HG03196 (cell line): ENCODE results near the gene ITSN2.
"Not testable (repeated sequence)": the region's sequence is repeated elsewhere in the genome, so short reads cannot be mapped to it uniquely, and the experiment has no call there.

Experiments used
- ATAC-seq: cut with Tn5 transposase; IDR thresholded peaks from one replicate; pipeline ENCODE4 v1.9.1; 2021; ENCODE audit not compliant: unreplicated experiment

ITSN2 gene

DNA sequence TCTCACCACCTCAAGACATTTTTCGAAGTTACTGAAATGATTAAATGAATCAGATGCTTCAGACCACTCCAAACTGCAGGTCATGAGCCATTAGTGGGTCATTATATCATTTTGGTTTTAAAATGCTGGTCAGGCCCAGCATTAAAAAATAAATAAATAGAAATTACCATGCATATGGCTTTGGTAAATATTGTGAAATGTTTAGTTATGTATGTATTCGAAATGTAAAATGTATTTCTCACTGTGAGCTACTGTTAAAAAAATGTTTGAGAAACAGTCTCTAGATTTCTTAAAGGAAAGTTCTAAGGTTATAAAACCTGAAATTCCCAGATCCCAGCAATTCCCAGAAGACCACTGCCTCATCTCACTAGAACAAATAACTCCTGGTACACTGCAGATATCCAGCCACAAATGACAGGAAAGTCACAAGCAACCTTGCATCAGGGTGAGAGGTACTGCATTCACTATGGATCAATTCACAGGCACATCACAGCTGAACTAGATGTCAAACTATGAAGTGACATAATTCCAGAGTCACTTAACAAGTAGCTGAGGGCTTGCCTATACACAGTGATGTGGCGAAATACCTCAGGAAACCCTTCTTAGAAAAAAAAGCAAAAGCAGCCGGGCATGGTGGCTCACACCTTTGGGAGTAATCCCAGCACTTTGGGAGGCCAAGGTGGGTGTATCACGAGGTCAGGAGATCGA lies 138.8 kb downstream of the ITSN2 start:
- ATAC-seq, result no peak

DNA sequence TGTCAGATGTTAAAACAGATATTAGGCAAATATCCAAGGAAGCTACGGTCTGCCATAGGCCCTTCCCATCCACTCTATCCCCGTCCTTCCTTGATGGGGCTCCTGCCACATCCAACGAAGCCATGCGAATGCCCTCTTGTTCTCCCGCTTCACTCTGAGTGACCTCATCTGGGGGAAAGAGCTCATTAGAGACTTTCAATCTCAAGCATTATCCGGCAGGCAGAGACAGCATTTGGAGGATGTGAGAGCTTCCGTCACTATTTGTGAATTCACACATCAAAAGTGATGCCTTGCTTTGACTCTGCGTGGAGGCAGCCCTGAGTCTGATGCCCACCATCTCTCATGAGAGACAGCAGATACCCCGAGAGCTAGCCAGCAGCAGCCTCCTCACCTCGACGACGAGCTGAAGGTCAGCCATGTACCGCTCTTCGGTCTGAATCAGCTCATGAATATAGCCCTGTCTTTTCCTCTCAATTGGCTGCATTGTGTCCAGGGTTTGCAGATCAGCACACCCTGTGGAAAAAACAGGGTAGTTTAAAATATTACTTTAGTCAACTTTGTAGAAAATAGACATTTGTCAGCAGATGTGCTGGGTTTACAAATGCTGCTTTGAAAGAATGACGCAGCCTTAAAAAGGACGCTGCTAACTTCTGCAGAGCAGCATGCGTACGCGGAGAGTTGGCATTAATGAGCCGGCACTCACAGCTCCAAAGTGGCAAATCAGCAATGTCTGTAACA lies 139.6 kb downstream of the ITSN2 start:
- ATAC-seq, result no peak

DNA sequence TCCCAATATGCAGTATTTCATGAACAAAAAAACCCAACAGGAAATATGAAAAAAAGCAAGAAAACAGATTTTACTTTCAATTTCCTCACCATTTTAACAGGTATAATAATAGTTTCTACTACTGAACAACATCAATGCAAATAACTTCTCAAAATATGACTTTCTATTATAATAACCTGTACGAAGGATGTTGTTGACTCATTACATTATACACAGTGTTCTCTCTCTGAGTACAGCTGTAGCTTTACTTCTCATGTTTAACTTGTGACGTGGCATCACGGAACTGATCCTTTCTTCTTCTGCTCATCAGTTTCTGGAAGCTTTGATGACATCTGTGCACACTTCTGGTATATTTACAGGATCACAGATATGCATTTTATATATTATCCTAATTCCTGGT lies 145.5 kb downstream of the ITSN2 start:
- ATAC-seq, result peak; percentile 76

DNA sequence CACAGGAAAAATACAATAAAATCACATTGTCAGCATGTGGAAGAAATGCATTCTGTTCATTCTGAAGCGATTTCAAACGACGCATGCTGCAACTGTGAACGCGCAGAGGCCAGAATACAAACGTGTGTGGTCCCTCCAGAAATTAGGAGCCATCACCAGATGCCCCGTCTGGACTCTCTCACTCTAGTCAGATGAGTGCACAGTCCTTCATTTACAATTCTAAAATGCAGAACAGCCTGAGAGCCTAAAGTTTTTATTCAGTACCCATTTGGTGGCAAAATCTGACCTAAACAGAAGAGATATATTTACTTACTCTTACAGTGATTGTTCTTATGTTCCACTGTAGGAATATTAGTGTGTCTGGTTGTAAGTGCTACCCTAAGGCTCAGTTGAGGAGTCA lies 148.9 kb downstream of the ITSN2 start:
- no peak for ATAC-seq

DNA sequence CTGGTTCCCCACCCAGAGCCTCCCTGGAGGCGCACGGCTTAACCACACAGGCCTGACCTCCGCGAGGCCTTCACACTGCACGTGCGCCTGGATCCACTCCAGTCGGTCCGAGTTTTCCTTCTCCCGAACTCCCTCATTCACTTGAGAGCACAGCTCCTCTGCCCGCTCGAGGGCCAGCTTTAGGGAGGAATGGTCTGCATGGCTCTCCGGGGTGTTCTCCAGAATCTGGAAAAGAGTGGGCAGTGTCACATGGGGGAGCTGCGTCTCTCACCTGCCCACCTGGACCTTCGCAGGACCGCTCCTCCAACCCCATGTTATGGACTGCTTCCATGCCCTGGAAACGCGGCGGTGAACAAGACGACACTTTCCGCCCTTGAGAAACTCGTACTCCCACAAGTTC lies 149.6 kb downstream of the ITSN2 start:
- ATAC-seq, result no peak

DNA sequence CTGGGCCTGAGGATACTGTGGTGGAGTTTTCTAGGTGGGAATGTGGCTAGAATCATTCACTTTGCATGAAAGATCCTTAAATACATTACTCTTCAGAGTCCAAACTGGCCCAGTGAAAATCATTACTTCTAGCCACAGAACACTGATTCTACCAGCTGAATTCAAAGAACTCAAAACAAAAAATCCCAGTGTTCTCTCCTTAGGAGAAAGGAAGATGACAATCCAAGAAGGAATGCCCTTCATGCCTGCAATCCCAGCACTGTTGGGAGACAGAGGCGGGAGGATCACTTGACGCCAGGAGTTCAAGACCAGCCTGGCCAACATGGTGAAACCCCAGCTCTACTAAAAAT lies 150.3 kb downstream of the ITSN2 start:
- ATAC-seq, result no peak

DNA sequence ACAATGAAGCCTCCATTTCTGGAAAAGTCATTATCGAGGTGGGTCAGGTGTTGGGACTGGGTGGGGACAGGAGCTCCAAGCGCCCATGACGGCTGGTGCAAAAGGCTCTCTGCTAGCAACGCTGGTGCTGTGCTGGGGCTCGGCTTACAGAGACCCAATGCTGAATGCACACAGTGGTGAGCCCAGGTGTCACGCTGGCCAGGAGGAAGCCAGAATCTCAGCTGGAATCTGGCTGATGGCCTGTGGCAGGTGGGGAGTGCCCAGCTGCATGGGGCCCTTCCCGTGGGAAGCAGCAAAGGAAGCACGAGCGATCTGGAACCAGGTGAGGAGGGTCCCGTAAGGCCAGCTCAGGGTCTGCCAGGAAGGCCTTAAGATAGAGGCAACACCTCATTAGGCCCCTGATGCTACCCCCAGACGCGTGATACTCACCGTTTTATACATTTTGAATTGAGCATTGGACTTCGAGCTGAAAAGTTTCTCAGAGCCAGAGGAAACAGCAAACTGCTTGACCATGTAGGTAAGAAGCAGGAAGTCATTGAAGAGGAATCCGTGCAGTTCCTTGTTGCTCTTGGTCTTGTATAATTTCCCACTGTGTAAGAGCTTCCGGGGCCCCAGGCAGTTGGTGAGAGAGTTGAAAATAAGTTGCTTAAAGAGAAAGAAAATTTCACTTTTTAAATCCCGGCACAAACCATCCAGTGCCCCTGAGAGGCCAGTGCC lies 150.8 kb downstream of the ITSN2 start:
- no peak for ATAC-seq

DNA sequence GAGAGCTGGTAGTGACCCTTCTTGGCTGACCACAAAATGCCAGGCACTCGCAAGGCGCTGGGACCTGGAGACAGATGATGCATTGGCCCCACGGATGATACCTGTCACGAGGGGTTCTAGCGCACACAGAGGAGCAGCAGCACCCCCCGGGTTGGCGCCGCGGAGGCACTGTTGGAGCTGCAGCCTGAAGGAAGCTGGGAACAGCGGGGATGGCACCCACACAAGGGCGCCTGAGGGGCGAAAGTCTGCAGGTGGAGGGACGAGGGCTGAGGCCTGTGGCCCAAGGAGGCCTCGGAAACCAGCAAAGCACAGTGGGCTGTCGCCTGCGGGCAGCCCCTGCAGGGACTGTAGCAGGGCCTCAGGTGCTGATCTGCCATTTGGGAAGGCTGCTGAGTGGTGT lies 151.8 kb downstream of the ITSN2 start:
- no peak for ATAC-seq

DNA sequence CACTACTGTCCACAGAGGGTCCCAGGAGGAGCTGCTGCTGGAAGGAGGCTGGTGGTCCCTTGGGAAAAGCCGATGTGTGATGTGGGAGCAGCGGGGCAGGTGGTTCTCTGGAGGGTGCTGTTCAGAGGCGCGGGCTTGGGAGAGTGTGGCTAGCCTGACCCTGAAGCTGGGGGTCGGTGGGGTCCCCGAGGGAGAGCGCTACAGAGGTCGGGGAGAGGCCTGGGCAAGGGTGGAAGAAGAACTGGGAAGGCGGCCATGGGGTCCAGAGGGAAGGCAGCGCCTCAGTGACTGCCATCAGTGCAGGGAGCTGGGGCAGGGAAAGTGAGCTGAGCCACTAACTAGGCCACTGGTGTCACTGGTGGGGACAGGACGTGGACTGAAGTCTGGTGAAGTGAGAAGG lies 153.0 kb downstream of the ITSN2 start:
- no peak for ATAC-seq

DNA sequence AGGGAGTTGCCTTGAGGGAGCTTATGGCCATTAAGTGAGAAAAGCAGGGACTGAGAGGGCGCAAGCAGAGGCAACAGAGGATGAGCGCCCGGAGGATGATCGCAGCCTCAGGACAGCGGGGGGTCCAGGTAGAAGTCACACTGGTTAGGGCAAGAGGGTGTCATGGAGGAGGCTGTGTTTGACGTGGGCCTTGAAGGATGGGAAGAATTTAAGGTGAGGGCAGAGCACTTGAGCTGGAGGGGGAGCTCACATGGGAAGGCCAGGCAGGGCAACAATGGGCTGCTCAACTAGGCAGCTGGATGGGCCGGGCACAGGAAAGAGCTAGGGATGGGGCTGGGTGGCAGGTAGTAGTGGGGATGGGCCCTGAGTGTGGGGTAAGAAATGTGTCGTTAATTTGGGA lies 153.6 kb downstream of the ITSN2 start:
- no peak for ATAC-seq

DNA sequence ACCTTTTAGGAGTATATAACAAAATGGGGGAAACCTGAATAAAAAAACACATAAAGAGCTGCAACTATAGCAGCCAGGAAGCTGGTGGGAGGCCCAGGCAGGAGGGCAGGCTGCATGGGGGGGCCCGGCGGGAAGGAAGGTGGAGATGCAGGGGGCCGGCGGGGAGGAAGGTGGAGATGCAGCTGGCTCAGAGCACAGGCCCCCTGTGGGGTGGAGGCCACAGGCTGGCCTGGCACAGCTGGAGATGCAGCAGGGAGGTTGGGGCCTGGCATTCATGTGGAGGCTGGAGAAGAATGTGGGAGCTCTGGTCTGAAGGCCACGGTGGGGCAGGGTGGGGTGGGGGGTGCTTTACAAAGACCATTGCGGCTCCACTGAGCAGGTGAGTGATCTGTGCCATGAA lies 154.1 kb downstream of the ITSN2 start:
- ATAC-seq, result no peak

DNA sequence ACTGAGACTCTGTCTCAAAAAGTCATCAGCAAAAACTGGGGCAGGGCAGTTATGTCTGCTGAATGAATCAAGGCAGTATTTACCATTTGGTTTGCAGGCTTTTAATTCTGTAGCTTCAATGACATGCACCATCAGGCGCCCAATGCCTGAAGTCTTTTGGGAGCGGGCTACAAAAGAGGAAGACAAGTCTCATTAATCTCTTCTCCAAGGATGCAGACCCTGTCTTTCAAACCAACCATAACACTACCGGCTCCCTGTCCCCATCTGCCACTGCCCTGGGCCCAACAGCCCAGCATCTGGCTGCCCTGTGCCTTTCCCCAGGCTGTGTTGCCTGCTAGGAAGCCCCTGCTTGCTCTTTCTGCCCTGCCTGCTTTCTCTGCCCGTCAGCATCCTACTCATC lies 155.2 kb downstream of the ITSN2 start:
- no peak for ATAC-seq

DNA sequence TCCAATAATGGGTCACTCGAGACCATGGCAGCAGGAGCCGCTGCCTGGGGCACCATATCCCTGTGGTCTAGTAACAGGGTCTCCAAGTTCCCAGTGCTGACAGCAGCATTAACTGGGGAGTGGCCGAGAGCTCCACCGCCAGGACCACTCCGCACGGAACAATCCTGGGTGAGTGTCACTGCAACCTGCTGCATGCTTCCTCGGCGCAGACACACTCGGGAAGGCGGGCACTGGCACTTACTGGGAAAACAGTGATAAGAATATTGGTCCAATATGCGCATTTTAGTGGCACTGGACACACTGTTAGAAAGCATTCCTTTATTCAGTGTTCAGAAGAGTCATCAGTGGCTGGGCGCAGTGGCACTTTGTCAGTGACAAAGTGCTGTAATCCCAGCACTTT lies 155.8 kb downstream of the ITSN2 start:
- ATAC-seq, result no peak

DNA sequence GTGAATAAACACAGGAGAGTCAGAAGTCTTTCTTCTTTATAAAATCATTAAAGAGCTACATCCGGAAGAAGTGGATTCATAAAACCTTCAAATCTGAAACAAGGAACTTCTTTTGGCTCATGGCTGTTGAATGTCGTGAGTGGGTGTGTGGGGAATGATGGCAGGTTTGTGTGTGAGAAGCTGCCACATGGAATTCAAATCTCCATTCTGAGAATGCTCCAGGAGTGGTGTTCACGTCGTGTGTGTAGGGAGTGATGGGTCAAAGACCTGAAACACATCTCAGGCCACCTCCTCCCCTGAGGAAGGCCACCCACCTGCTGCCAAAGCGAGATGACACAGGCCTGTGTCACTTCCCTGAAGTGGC lies 156.6 kb downstream of the ITSN2 start:
- ATAC-seq, result no peak

DNA sequence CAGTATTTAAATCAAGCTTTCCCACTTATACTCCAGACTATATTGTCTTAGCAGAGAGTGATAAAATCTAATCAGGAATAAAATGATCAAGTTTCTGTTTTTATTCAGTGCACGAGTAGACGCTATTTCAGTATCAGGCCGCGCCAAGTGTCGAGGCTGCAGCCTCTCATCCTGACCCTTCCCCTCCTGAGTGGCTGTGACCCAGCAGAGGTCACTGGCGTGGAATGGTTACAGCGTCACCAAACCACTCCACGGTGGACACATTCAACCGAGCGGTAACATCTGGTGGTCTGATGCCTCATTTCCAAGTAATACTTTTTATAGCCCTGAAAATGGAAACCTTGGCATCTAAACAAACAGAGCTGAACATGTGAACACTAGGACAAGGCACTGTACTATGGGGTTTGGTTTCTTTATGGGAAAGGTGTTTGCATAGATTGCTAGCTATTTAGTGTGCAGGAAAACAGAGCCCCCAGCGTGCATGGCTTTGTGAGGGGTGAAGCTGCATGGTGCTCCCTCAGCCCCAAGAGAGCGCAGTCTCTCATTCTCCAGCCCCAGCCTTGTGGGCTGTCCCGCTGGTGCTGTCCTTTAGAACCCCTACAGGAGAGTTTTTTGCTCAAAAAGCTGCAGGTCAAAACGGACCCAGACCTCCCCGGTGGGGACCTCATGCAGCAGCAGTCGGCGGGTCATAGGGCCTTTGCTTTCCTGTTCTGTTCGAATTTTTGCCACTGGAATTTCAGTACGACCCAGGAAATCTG lies 157.1 kb downstream of the ITSN2 start:
- ATAC-seq, result no peak

DNA sequence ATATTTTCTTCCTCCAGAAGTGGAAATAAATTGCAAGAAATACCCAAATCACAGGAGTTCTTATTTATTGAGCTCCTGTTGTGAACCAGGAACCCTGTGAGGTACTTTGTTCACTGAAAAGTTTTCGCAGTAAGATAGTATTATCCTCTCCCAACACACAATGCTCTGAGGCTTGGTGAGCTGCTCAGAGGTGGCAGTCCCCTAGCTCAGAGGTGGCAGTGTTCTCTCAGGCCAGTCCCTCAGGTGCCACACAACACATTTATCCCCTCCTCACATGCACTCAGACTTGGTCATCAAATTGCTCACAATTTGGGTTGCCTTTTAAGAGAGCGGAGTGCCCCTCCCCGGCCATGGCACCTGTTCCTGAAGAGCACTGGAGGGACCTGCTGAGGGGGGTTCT lies 159.5 kb downstream of the ITSN2 start:
- ATAC-seq, result no peak

DNA sequence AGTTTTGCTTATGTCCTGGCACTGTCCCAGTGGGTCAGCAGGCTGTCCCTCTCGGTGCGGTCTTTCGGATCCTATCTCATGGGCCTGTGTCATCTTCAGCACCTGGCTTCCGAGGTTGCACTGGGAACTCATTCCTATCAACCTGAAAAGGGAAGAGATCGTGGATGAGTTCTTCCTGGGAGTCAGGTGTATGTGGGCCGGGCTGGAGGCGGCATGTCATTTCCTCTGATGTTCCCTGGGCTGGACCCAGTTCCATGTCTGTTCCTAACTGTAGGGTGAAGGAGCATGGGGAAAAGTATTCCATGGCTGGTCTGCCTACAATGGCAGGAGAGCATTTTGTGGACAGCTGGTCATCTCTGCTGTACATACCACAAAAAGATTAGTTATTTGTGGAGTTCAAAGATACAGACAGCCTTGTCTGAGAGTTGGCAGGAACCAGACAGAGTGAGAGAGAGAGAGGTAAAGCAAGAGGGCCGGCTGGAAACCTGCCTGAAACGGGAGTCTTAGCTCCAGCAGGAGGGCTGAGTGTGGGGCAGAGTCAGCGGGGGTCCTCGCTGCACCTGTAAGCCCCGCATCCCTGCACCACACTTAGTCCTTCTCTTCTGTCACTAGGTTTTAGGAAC lies 160.3 kb downstream of the ITSN2 start:
- no peak for ATAC-seq

DNA sequence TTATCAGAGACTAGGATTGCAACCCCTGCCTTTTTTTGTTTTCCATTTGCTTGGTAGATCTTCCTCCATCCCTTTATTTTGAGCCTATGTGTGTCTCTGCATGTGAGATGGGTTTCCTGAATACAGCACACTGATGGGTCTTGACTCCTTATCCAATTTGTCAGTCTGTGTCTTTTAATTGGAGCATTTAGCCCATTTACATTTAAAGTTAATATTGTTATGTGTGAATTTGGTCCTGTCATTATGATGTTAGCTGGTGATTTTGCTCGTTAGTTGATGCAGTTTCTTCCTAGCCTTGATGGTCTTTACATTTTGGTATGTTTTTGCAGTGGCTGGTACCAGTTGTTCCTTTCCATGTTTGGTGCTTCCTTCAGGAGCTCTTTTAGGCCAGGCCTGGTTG lies 163.1 kb downstream of the ITSN2 start:
- not testable (repeated sequence) for ATAC-seq

DNA sequence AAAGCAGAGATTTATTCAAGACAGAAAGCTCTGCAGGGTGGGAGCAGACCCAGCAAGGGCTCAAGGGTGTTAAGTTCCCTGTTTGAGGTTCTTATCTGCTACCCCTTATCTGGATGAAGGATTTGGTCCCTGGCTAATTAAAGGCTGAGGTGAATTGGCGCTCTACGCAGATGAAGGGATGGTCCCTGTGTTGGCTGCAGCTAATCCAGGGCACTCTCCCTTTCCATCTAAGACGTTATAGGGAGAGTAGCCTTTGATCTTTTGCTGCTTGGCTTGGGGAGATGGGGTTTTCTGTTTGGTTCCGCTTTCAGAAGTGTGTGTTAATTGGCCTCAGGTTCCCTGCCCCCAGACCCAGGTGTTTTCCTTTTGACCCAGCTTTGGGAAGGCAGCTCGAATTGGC lies 168.5 kb downstream of the ITSN2 start:
- ATAC-seq, result no peak

DNA sequence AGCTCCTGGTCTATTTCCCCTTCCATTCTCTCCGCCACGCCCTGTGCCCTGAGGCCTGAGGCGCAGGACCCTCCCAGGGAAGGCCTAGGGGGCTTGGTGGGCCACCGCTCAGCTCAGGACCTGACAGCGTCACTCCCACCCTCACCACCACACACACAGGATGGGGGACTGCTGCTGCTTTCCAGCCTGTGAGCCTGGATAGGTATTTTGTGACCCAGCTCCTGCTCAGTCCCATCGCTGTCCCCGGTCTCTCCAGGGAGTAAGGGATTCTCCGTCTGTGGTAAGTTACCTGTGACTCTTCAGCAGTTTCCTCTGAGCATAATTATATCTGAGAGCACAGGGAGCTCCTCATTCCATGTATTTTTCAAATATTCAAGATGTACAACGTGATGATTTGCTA lies 169.2 kb downstream of the ITSN2 start:
- no peak for ATAC-seq

DNA sequence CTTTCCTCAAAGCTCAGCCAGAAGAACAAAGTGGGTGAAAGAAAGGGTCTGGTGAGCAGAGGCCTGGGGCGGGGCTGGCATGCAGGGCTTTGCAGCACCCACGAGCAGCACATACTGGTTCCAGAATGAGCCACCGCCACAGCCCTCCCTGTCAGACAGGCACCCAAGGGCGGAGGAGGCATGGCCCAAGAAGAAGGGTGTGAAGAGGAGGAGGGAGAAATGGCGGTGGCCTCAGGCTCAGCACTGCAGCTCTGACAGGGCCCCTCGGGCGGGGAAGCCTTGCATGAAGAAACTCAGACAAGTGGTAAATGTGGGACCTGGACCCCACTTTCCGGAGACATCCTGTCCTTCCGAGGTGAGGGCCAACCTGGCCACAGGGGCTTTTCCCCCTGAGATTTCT lies 169.8 kb downstream of the ITSN2 start:
- no peak for ATAC-seq
